Bronchial epithelial cell (primary cell): ENCODE measurements around the gene HOXC11. TPM values are rescaled to one million over a fixed set of nuclear protein-coding genes. Genes with fewer than 3 reads are reported as not detected.

ENCODE experiments used
- DNase-seq: peaks from one replicate; pipeline ENCODE4 v3.0.0-alpha.2; 2010; ENCODE audit warnings: low read depth
- FAIRE-seq: peaks from 2 replicates; lab custom pipeline; 2011; peaks lifted over from hg19 to GRCh38; lab: Jason Lieb, UNC
- H3K27me3 ChIP-seq: 2 replicates; pipeline ENCODE4 v1.5.1; 2011; ENCODE audit warnings: low read length; ENCODE audit not compliant: control insufficient read depth, insufficient read depth
- H3K36me3 ChIP-seq: 2 replicates; pipeline ENCODE4 v1.5.1; 2011; ENCODE audit warnings: low read length; ENCODE audit not compliant: control insufficient read depth, insufficient read depth
- H3K4me3 ChIP-seq: 2 replicates; pipeline ENCODE4 v1.5.1; 2011; ENCODE audit warnings: mild to moderate bottlenecking, low read depth, low read length, control low read depth
- CTCF ChIP-seq: IDR thresholded peaks from 2 replicates; pipeline ENCODE4 v1.5.1; 2011; ENCODE audit warnings: mild to moderate bottlenecking, moderate library complexity, low read length, control low read depth, inconsistent platforms; ENCODE audit not compliant: insufficient read depth, severe bottlenecking
- total RNA-seq: library from RNA; depleted of rRNA; stranded (reverse); fragments of >200 nt; gene quantifications from 2 replicates; pipeline ENCODE4 v1.2.1, GENCODE V29; 2014

HOXC11 gene
- total RNA-seq, 1 donor from 2014 or later = not detected

- no peak for TF ChIP-seq CTCF
- Histone ChIP-seq H3K36me3 (no peaks in the 10 kb centered on the region), H3K27me3 (peaks cover 73% of the 10 kb centered on the region), H3K4me3 (no peak overlapping the region)
- no peak for FAIRE-seq
- no peak for DNase-seq
Observed at GRCh38 chr12:53948650-53949593, 24.0 kb upstream of the HOXC11 start.

- no peak for FAIRE-seq
- no peak overlapping the region for H3K4me3 ChIP-seq
- TF ChIP-seq CTCF = no peak
- H3K36me3 ChIP-seq = no peaks in the 10 kb centered on the region
- H3K27me3 ChIP-seq = peaks cover 74% of the 10 kb centered on the region
- no peak for DNase-seq
Observed at GRCh38 chr12:53949631-53950436, 23.1 kb upstream of the HOXC11 start.

DNA sequence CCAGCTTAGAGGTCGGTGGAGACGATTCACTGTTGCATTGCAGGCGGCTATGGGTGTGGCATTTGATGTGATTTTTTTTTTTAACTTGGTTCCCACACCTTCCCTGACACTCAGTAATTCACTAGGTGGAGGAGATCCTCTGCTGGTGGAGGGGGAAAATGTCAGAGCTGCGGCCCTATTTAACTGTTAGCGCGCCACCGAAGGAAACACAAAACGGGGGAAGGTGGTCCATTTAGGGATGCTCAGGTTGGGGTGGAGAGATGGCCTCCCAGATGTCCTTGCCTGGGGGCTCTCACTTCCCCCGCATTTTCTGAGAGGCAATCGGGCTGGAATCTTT, 22.5 kb upstream of the HOXC11 start:
- Histone ChIP-seq H3K4me3 (no peak overlapping the region), H3K36me3 (no peaks in the 10 kb centered on the region), H3K27me3 (peaks cover 72% of the 10 kb centered on the region)
- TF ChIP-seq CTCF = no peak
- no peak for DNase-seq
- FAIRE-seq = no peak

- FAIRE-seq (no peak), DNase-seq (no peak)
- Histone ChIP-seq H3K4me3 (no peak overlapping the region), H3K27me3 (peaks cover 72% of the 10 kb centered on the region), H3K36me3 (no peaks in the 10 kb centered on the region)
- no peak for TF ChIP-seq CTCF
Observed at GRCh38 chr12:53950789-53951576, 21.9 kb upstream of the HOXC11 start.

DNA sequence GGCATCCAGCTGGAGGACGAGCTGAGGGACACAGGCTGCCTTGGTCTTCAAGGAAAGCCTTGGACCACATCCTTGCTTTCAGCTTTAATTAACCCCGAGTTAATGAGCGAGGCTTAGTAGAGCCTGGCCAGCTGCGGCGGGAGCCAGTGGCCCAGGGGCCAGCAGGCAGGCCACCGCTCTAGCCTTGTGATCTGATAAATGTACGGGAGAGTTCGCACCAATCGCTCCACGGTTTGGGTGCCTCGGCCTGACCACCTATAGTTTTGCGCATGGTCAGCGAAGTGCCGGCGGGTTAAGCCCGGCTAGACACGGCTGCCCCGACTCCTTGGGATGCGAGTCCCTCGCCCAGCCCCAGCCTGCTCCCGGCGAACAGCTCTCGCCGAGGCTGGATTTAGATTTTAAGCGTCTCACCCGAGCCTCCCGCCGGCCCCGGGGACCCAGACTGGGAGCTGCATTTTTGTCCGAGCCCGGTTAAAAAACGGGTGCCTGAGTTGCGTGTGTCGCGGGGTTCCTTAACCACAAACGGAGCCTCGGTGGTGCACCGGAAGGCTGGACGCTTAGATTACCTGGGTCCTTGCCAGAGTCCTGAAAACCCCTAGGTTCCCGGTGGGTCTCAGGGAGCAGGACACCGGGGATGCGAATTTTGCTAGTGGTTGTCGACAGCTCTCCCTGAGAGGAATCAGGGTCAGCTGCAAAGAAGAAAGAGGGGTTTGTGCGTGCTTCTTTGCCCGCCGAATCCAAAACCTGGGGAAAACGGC, 21.2 kb upstream of the HOXC11 start:
- FAIRE-seq (no peak), DNase-seq (no peak)
- TF ChIP-seq CTCF = no peak
- H3K4me3 ChIP-seq = no peak overlapping the region
- H3K36me3 ChIP-seq = no peaks in the 10 kb centered on the region
- H3K27me3 ChIP-seq = peaks cover 75% of the 10 kb centered on the region
